ENCODE measurements around the gene OSBPL1A.

DNA sequence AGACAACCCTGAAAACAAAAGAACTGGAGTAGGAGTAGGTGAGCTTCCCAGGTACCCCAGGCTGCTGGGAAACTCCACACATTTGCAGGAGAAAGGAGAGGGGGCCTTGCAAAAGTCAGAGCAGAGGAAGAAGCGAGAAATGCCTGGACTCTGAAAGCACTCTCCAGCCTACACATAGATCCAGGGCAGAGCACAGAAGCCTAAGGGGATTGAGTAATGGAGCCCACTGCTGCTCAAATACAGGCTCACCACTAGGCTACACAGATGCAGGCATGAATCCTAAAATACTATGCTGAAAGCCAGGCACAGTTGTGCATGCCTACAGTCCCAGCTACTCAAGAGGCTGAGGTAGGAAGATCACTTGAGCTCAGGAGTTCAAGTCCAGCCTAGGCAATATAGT, 33.4 kb downstream of the OSBPL1A start:
- TF ChIP-seq EP300 (IDR thresholded peaks at IDR 0.05) (no peak), POLR2A (IDR thresholded peaks at IDR 0.05) (no peak)
- TF ChIP-seq, protein P1, sequence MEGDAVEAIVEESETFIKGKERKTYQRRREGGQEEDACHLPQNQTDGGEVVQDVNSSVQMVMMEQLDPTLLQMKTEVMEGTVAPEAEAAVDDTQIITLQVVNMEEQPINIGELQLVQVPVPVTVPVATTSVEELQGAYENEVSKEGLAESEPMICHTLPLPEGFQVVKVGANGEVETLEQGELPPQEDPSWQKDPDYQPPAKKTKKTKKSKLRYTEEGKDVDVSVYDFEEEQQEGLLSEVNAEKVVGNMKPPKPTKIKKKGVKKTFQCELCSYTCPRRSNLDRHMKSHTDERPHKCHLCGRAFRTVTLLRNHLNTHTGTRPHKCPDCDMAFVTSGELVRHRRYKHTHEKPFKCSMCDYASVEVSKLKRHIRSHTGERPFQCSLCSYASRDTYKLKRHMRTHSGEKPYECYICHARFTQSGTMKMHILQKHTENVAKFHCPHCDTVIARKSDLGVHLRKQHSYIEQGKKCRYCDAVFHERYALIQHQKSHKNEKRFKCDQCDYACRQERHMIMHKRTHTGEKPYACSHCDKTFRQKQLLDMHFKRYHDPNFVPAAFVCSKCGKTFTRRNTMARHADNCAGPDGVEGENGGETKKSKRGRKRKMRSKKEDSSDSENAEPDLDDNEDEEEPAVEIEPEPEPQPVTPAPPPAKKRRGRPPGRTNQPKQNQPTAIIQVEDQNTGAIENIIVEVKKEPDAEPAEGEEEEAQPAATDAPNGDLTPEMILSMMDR (IDR thresholded peaks at IDR 0.05), result no peak
